ENCODE results near the gene ARRB1.
"Not testable (repeated sequence)": the region's sequence is repeated elsewhere in the genome, so short reads cannot be mapped to it uniquely, and the experiment has no call there.

Gene ARRB1

GRCh38 chr11:75279273-75279672 lies 72.2 kb downstream of the ARRB1 start:
- H3K36me3 Mint-ChIP-seq (ENCODE audit: low read depth) = peaks cover 28% of the 10 kb centered on the region
- H3K9me3 Mint-ChIP-seq = no peaks in the 10 kb centered on the region
- no peak overlapping the region for H3K4me3 Mint-ChIP-seq
- no peak overlapping the region for H3K27ac Mint-ChIP-seq
- peaks cover 22% of the 10 kb centered on the region for H3K4me1 Mint-ChIP-seq (ENCODE audit: low read depth)
- DNase-seq (ENCODE audit: low spot score) = no peak
- H3K27me3 Mint-ChIP-seq (ENCODE audit: low read depth) = no peaks in the 10 kb centered on the region

- peaks cover 22% of the 10 kb centered on the region for H3K4me1 Mint-ChIP-seq (ENCODE audit: low read depth)
- no peak overlapping the region for H3K4me3 Mint-ChIP-seq
- DNase-seq (ENCODE audit: low spot score) = no peak
- no peaks in the 10 kb centered on the region for H3K27me3 Mint-ChIP-seq (ENCODE audit: low read depth)
- H3K27ac Mint-ChIP-seq = no peak overlapping the region
- peaks cover 34% of the 10 kb centered on the region for H3K36me3 Mint-ChIP-seq (ENCODE audit: low read depth)
- no peaks in the 10 kb centered on the region for H3K9me3 Mint-ChIP-seq
These were observed 73.3 kb downstream of the ARRB1 start for GRCh38 chr11:75277991-75278790.

GRCh38 chr11:75277211-75277805 lies 74.2 kb downstream of the ARRB1 start:
- Mint-ChIP-seq H3K27me3 (ENCODE audit: low read depth) (no peaks in the 10 kb centered on the region), H3K4me1 (ENCODE audit: low read depth) (peaks cover 22% of the 10 kb centered on the region), H3K9me3 (no peaks in the 10 kb centered on the region), H3K36me3 (ENCODE audit: low read depth) (peaks cover 36% of the 10 kb centered on the region), H3K27ac (peak overlapping the region; percentile 100), H3K4me3 (no peak overlapping the region)
- DNase-seq (ENCODE audit: low spot score) = no peak

- Mint-ChIP-seq H3K27ac (peak overlapping the region; percentile 100), H3K27me3 (ENCODE audit: low read depth) (no peaks in the 10 kb centered on the region), H3K4me3 (no peak overlapping the region), H3K9me3 (no peaks in the 10 kb centered on the region), H3K36me3 (ENCODE audit: low read depth) (peaks cover 36% of the 10 kb centered on the region), H3K4me1 (ENCODE audit: low read depth) (peaks cover 22% of the 10 kb centered on the region)
- no peak for DNase-seq (ENCODE audit: low spot score)
These were observed 74.8 kb downstream of the ARRB1 start for GRCh38 chr11:75276686-75277085.

GRCh38 chr11:75276186-75276585 lies 75.3 kb downstream of the ARRB1 start:
- H3K27me3 Mint-ChIP-seq (ENCODE audit: low read depth) = no peaks in the 10 kb centered on the region

GRCh38 chr11:75275581-75275980 lies 75.9 kb downstream of the ARRB1 start:
- DNase-seq (ENCODE audit: low spot score) = peak; percentile 54
- Mint-ChIP-seq H3K4me1 (ENCODE audit: low read depth) (peaks cover 20% of the 10 kb centered on the region), H3K27me3 (ENCODE audit: low read depth) (no peaks in the 10 kb centered on the region), H3K9me3 (no peaks in the 10 kb centered on the region), H3K36me3 (ENCODE audit: low read depth) (peaks cover 38% of the 10 kb centered on the region), H3K27ac (peak overlapping the region; percentile 100), H3K4me3 (peak overlapping the region; percentile 88)

More at GRCh38 chr11:75276186-75276585, 75.3 kb downstream of the ARRB1 start:
- H3K4me1 Mint-ChIP-seq (ENCODE audit: low read depth) = peaks cover 22% of the 10 kb centered on the region
- H3K36me3 Mint-ChIP-seq (ENCODE audit: low read depth) = peaks cover 38% of the 10 kb centered on the region
- peak overlapping the region; percentile 36 for H3K4me3 Mint-ChIP-seq
- H3K27ac Mint-ChIP-seq = peak overlapping the region; percentile 100
- no peaks in the 10 kb centered on the region for H3K9me3 Mint-ChIP-seq
- no peak for DNase-seq (ENCODE audit: low spot score)

DNA sequence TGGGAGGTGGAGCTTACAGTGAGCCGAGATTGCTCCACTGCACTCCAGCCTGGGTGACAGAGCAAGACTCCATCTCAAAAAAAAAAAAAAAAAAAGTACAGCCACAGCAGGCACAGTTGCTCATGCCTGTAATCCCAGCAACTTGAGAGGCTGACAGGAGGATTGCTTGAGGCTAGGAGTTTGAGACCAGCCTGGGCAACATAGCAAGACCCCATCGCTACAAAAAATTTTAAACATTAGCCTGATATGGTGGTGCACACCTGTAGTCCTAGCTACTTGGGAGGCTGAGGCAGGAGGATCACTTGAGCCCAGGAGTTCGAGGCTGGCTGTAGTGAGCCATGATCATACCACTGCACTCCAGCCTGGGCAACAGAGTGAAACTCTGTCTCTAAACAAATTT lies 76.7 kb downstream of the ARRB1 start:
- not testable (repeated sequence) for H3K4me3 Mint-ChIP-seq; H3K9me3 Mint-ChIP-seq; H3K27me3 Mint-ChIP-seq (ENCODE audit: low read depth); DNase-seq (ENCODE audit: low spot score)
- Mint-ChIP-seq H3K36me3 (ENCODE audit: low read depth) (peaks cover 36% of the 10 kb centered on the region), H3K4me1 (ENCODE audit: low read depth) (peaks cover 16% of the 10 kb centered on the region), H3K27ac (peak overlapping the region; percentile 42)

GRCh38 chr11:75273411-75274391 lies 77.8 kb downstream of the ARRB1 start:
- Mint-ChIP-seq H3K4me3 (no peak overlapping the region), H3K27me3 (ENCODE audit: low read depth) (no peaks in the 10 kb centered on the region), H3K27ac (peak overlapping the region; percentile 42), H3K4me1 (ENCODE audit: low read depth) (peaks cover 16% of the 10 kb centered on the region), H3K36me3 (ENCODE audit: low read depth) (peaks cover 32% of the 10 kb centered on the region), H3K9me3 (no peaks in the 10 kb centered on the region)
- no peak for DNase-seq (ENCODE audit: low spot score)

GRCh38 chr11:75272821-75273301 lies 78.6 kb downstream of the ARRB1 start:
- H3K36me3 Mint-ChIP-seq (ENCODE audit: low read depth) = peaks cover 32% of the 10 kb centered on the region
- peak overlapping the region; percentile 52 for H3K27ac Mint-ChIP-seq
- H3K27me3 Mint-ChIP-seq (ENCODE audit: low read depth) = no peaks in the 10 kb centered on the region
- H3K4me1 Mint-ChIP-seq (ENCODE audit: low read depth) = peaks cover 16% of the 10 kb centered on the region
- no peaks in the 10 kb centered on the region for H3K9me3 Mint-ChIP-seq
- DNase-seq (ENCODE audit: low spot score) = no peak
- no peak overlapping the region for H3K4me3 Mint-ChIP-seq

- Mint-ChIP-seq H3K36me3 (ENCODE audit: low read depth) (peaks cover 27% of the 10 kb centered on the region), H3K9me3 (no peaks in the 10 kb centered on the region), H3K27ac (peak overlapping the region; percentile 80), H3K27me3 (ENCODE audit: low read depth) (no peaks in the 10 kb centered on the region), H3K4me1 (ENCODE audit: low read depth) (peaks cover 16% of the 10 kb centered on the region), H3K4me3 (no peak overlapping the region)
- no peak for DNase-seq (ENCODE audit: low spot score)
These were observed 79.1 kb downstream of the ARRB1 start for GRCh38 chr11:75272391-75272790.

DNA sequence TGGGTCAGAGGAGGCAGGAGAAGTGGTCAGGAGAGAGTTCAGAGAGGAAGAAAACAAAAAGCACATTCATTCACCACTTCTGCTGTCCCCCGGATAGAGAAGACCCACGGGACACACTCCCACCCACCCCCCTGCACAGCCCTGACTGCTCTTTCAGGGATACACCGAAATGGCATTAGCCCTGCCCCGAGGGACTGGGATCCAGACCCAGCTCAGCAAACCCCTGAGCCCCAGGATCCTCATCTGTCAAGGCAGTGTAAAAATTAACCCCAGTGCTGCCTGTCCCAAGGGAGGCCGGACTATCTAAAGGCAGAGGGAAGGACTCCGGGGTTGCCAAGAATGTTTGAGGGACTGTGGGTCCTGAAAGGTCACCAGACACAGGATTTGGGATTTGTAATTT lies 79.7 kb downstream of the ARRB1 start:
- peaks cover 15% of the 10 kb centered on the region for H3K4me1 Mint-ChIP-seq (ENCODE audit: low read depth)

DNA sequence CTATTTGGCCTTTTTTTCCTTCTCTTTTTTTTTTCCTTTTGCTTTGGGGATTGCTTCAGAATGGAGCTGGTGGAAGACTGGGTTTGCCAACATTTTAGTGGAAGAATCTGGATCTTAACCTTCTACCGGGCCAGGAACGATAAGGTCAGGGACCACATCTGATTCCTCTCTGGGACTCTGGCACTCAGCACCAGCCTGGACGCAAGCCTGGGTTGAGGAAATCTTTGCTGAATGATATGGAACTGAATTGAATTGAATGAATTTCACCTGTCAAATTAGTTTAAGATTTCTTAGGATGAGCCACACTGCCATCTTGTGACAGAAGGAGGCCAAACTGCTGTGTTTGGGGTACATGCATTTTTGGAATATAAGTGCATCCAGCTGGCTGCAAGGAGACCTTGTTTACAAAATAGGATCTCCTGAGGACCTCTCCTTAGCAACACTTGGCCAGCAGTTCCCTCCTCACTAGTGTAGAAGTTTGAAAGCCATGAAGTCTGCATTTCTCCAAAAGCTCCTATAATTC lies 80.5 kb downstream of the ARRB1 start:
- H3K4me1 Mint-ChIP-seq (ENCODE audit: low read depth) = peaks cover 8% of the 10 kb centered on the region
- peaks cover 16% of the 10 kb centered on the region for H3K36me3 Mint-ChIP-seq (ENCODE audit: low read depth)
- no peak overlapping the region for H3K4me3 Mint-ChIP-seq
- DNase-seq (ENCODE audit: low spot score) = no peak
- no peak overlapping the region for H3K27ac Mint-ChIP-seq
- no peaks in the 10 kb centered on the region for H3K27me3 Mint-ChIP-seq (ENCODE audit: low read depth)
- H3K9me3 Mint-ChIP-seq = no peaks in the 10 kb centered on the region

More for the DNA sequence above, 79.7 kb downstream of the ARRB1 start:
- Mint-ChIP-seq H3K9me3 (no peaks in the 10 kb centered on the region), H3K4me3 (no peak overlapping the region), H3K27me3 (ENCODE audit: low read depth) (no peaks in the 10 kb centered on the region), H3K27ac (peak overlapping the region; percentile 10), H3K36me3 (ENCODE audit: low read depth) (peaks cover 23% of the 10 kb centered on the region)
- DNase-seq (ENCODE audit: low spot score) = no peak

GRCh38 chr11:75269896-75270295 lies 81.6 kb downstream of the ARRB1 start:
- Mint-ChIP-seq H3K36me3 (ENCODE audit: low read depth) (peaks cover 10% of the 10 kb centered on the region), H3K4me1 (ENCODE audit: low read depth) (no peaks in the 10 kb centered on the region), H3K9me3 (no peaks in the 10 kb centered on the region)

More at GRCh38 chr11:75269896-75270295, 81.6 kb downstream of the ARRB1 start:
- Mint-ChIP-seq H3K27ac (no peak overlapping the region), H3K27me3 (ENCODE audit: low read depth) (no peaks in the 10 kb centered on the region), H3K4me3 (no peak overlapping the region)
- DNase-seq (ENCODE audit: low spot score) = no peak

Measured in T-helper 2 cell treated with Interferon-gamma antibody and Interleukin-4, amounts not matched to agents 5 μg/mL and 100 μg/mL, for 36 hours (primary cell).